HG03342 (cell line): ENCODE results near the gene ALPK1.
"Not testable (repeated sequence)": the region's sequence is repeated elsewhere in the genome, so short reads cannot be mapped to it uniquely, and the experiment has no call there.

Experiments used
- ATAC-seq: cut with Tn5 transposase; IDR thresholded peaks from one replicate; pipeline ENCODE4 v1.9.1; 2021; ENCODE audit warnings: mild to moderate bottlenecking, moderate library complexity; ENCODE audit not compliant: unreplicated experiment

ALPK1 gene

GRCh38 chr4:112296949-112297880 lies at the start of gene ALPK1:
TSS of gene ALPK1 (plus strand) at chr4:112297369.
- ATAC-seq: peak; percentile 88

GRCh38 chr4:112251019-112251643 lies 46.0 kb upstream of the ALPK1 start:
- no peak for ATAC-seq

GRCh38 chr4:112252234-112252633 lies 44.9 kb upstream of the ALPK1 start:
- no peak for ATAC-seq

GRCh38 chr4:112253382-112254000 lies 43.7 kb upstream of the ALPK1 start:
- peak; percentile 92 for ATAC-seq

GRCh38 chr4:112257098-112257497 lies 40.1 kb upstream of the ALPK1 start:
- no peak for ATAC-seq

- ATAC-seq: no peak
Measured at GRCh38 chr4:112266823-112267222, 30.3 kb upstream of the ALPK1 start.

- no peak for ATAC-seq
Measured at GRCh38 chr4:112270051-112270450, 27.1 kb upstream of the ALPK1 start.

GRCh38 chr4:112270640-112271421 lies 26.3 kb upstream of the ALPK1 start:
- no peak for ATAC-seq

- ATAC-seq: no peak
Measured at GRCh38 chr4:112272292-112272691, 24.9 kb upstream of the ALPK1 start.

GRCh38 chr4:112274959-112275358 lies 22.2 kb upstream of the ALPK1 start:
- ATAC-seq: no peak

- ATAC-seq: no peak
Measured at GRCh38 chr4:112276113-112276512, 21.1 kb upstream of the ALPK1 start.

GRCh38 chr4:112277220-112277619 lies 19.9 kb upstream of the ALPK1 start:
- no peak for ATAC-seq

- no peak for ATAC-seq
Measured at GRCh38 chr4:112277705-112278448, 19.3 kb upstream of the ALPK1 start.

- peak; percentile 69 for ATAC-seq
Measured at GRCh38 chr4:112279025-112279881, 17.9 kb upstream of the ALPK1 start.

- peak; percentile 36 for ATAC-seq
Measured at GRCh38 chr4:112279882-112280315, 17.3 kb upstream of the ALPK1 start.

GRCh38 chr4:112280386-112281056 lies 16.6 kb upstream of the ALPK1 start:
- ATAC-seq: no peak

GRCh38 chr4:112281895-112282398 lies 15.2 kb upstream of the ALPK1 start:
- not testable (repeated sequence) for ATAC-seq

- no peak for ATAC-seq
Measured at GRCh38 chr4:112282860-112283667, 14.1 kb upstream of the ALPK1 start.
